ENCODE data around the gene COA1.

Gene COA1

DNA sequence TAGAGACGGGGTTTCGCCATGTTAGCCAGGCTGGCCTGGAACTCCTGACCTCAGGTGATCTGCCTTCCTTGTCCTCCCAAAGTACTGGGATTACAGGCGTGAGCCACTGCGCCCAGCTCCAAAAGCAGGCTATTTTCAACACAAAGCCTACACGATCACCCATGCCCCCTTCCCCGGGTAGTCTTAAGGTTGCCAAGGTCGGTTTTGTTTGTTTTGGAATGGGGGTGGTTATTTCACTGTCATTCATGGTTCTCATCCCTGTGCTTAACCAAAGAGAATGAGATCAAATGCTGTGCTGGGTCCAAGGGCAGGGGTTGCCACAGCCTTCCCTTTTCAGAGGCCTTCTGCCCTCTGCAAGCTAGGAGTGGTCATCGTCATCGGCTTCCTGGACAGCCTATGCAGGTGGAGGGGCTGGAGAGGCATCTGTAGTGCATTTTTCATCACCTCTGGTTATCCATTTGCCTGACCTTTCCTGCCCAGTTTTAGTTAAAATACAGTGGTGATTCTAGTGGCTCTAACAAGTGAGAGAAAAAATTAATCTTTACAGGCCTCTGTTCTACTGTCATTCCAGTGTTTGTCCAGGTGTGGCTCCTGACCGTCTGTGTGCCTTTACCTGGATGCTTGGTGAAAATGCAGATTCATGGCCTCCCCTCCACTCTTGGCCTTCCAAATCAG lies 40.6 kb upstream of the COA1 start:
- peaks cover 4 to 65% (median 25%) of the 10 kb centered on the region in 4 experiments for H3K4me1 ChIP-seq (ENCODE audit: control extremely low read depth in 1 of 4, control insufficient read depth in 4 of 4, insufficient read depth in 4 of 4, low read length in 3 of 4)
- no peak overlapping the region for H3K4me3 ChIP-seq (ENCODE audit: control insufficient read depth in 1 of 7, extremely low read depth in 1 of 7, insufficient read depth in 4 of 7, low read depth in 2 of 7, low read length in 6 of 7)
- CTCF ChIA-PET, result interaction anchor here (1.4 to 1.7 kb wide), 2 partner anchors 10 to 23 kb away, joined by 4 to 6 read pairs; no protein-coding TSS in a partner anchor
- no peaks in the 10 kb centered on the region for H3K27me3 ChIP-seq (replicated peaks in 2 of 5; ENCODE audit: control insufficient read depth in 4 of 5, insufficient read depth in 5 of 5, low read length in 4 of 5)
- H3K36me3 ChIP-seq (ENCODE audit: control insufficient read depth in 4 of 4, insufficient read depth in 4 of 4, low read length in 3 of 4), result peaks cover 0 to 16% (median 8%) of the 10 kb centered on the region in 4 experiments
- peak overlapping the region in 1 of 2 experiments; percentile 49 for H3K27ac ChIP-seq (ENCODE audit: insufficient read depth in 1 of 2, low read depth in 1 of 2, low read length in 2 of 2, poor library complexity in 1 of 2, severe bottlenecking in 2 of 2)
- POLR2A ChIA-PET, result no interaction called here
- WGBS (ENCODE audit: insufficient coverage), result 90% methylated on average over 7 of the region's 10 CpGs
- H3K9me3 ChIP-seq (ENCODE audit: control extremely low read depth in 1 of 5, control insufficient read depth in 4 of 5, insufficient read depth in 2 of 5, low read depth in 1 of 5, low read length in 4 of 5), result no peaks in the 10 kb centered on the region
- DNase-seq, result no peak

DNA sequence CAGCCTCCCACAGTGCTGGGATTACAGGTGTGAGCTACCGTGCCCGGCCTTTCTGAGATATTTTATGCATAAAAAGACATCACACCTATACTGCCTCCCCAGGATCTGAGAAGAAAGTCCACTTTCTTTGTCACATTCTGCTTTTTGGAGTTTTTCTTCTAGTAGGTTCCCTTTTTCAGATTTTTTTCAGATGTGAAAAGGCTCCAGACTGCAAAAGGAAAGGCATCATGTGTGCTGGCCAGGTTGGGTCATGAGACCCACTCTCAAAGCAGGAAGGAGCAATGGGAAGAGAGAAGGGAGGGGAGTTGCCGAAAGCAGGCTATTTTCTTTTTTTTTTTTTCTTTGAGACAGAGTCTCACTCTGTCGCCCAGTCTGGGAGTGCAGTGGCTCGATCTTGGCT lies 40.0 kb upstream of the COA1 start:
- H3K4me3 ChIP-seq (ENCODE audit: control insufficient read depth in 1 of 7, extremely low read depth in 1 of 7, insufficient read depth in 4 of 7, low read depth in 2 of 7, low read length in 6 of 7), result no peak overlapping the region
- peak overlapping the region in 1 of 2 experiments; percentile 49 for H3K27ac ChIP-seq (ENCODE audit: insufficient read depth in 1 of 2, low read depth in 1 of 2, low read length in 2 of 2, poor library complexity in 1 of 2, severe bottlenecking in 2 of 2)
- H3K27me3 ChIP-seq (replicated peaks in 2 of 5; ENCODE audit: control insufficient read depth in 4 of 5, insufficient read depth in 5 of 5, low read length in 4 of 5), result no peaks in the 10 kb centered on the region
- peaks cover 10 to 72% (median 31%) of the 10 kb centered on the region in 4 experiments for H3K4me1 ChIP-seq (ENCODE audit: control extremely low read depth in 1 of 4, control insufficient read depth in 4 of 4, insufficient read depth in 4 of 4, low read length in 3 of 4)
- 66% methylated on average over 4 of the region's 5 CpGs for WGBS (ENCODE audit: insufficient coverage)
- no peaks in the 10 kb centered on the region for H3K9me3 ChIP-seq (ENCODE audit: control extremely low read depth in 1 of 5, control insufficient read depth in 4 of 5, insufficient read depth in 2 of 5, low read depth in 1 of 5, low read length in 4 of 5)
- peaks cover 0 to 16% (median 8%) of the 10 kb centered on the region in 4 experiments for H3K36me3 ChIP-seq (ENCODE audit: control insufficient read depth in 4 of 4, insufficient read depth in 4 of 4, low read length in 3 of 4)
- ChIA-PET CTCF (interaction anchor here (1.0 to 1.4 kb wide), 3 partner anchors 24 to 115 kb away, joined by 3 to 4 read pairs (median 3); no protein-coding TSS in a partner anchor), POLR2A (interaction anchor here (0.6 kb wide), 1 partner anchor 40 kb away, joined by 4 read pairs; the partner anchor contains the start of gene COA1)
- peak in 2 of 3 donors; percentile 65 to 74 for DNase-seq

DNA sequence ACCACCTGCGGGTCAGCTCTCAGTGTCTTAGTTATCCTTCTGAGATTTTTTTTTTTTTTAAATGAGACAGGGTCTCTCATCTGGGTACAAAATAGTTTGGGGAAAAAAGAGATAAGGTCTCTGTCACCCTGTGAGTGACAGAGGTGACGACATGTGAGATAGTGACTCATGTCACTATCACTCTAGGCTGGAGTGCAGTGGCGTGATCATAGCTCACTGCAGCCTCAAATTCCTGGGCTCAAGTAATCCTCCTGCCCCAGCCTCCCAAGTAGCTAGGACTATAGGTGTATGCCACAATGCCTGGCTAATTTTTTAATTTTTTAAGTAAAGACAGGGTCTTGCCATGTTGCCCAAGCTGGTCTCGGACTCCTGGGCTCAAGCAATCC lies 39.6 kb upstream of the COA1 start:
- Histone ChIP-seq H3K27ac (ENCODE audit: insufficient read depth in 1 of 2, low read depth in 1 of 2, low read length in 2 of 2, poor library complexity in 1 of 2, severe bottlenecking in 2 of 2) (peak overlapping the region in 1 of 2 experiments; percentile 49), H3K36me3 (ENCODE audit: control insufficient read depth in 4 of 4, insufficient read depth in 4 of 4, low read length in 3 of 4) (peaks cover 0 to 16% (median 8%) of the 10 kb centered on the region in 4 experiments), H3K4me1 (ENCODE audit: control extremely low read depth in 1 of 4, control insufficient read depth in 4 of 4, insufficient read depth in 4 of 4, low read length in 3 of 4) (peaks cover 12 to 76% (median 35%) of the 10 kb centered on the region in 4 experiments), H3K27me3 (replicated peaks in 2 of 5; ENCODE audit: control insufficient read depth in 4 of 5, insufficient read depth in 5 of 5, low read length in 4 of 5) (no peaks in the 10 kb centered on the region), H3K9me3 (ENCODE audit: control extremely low read depth in 1 of 5, control insufficient read depth in 4 of 5, insufficient read depth in 2 of 5, low read depth in 1 of 5, low read length in 4 of 5) (no peaks in the 10 kb centered on the region), H3K4me3 (ENCODE audit: control insufficient read depth in 1 of 7, extremely low read depth in 1 of 7, insufficient read depth in 4 of 7, low read depth in 2 of 7, low read length in 6 of 7) (no peak overlapping the region)
- DNase-seq, result no peak
- WGBS (ENCODE audit: insufficient coverage), result 100% methylated on average over 3 of the region's 4 CpGs
- ChIA-PET POLR2A (interaction anchor here (0.6 to 0.7 kb wide), 2 partner anchors 39 to 163 kb away, joined by 3 to 4 read pairs; partner anchors contain the start of gene COA1), CTCF (interaction anchor here (0.8 to 1.4 kb wide), 6 partner anchors 11 to 186 kb away, joined by 3 to 5 read pairs (median 3); partner anchors contain the start of gene STK17A)

DNA sequence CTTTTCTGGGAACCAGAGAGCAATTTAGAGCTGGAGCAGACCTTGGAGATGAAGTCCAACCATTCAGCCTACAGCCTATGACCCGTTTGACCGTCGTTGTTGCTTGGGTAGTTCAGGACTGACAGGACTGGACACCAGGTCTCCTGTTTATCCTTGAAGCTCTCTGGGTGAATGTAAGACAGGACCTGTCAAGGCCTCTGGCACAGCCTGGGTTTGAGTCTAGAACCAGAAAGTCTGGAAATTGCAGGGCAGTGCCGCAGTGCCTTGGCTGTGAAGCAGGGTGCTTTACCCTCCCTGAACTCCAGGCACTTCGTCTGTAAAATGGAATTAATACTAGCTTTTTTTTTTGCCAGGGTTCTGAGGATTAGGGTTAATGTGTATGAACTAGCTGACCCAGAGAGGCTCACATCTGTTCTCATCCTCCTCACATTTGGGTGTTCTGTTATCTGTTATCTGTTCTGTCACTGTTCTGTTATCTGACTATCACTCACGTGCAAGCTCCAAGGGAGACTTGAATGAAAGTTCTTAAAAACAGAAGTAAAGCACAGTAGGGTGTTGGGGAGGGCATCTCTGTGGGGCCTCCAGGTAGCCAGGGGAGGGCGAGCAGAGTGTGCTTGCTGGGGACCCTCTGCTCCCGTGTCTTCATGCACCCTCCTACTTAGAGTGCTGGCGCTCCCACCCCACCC lies 39.0 kb upstream of the COA1 start:
- no peak for DNase-seq
- H3K27me3 ChIP-seq (replicated peaks in 2 of 5; ENCODE audit: control insufficient read depth in 4 of 5, insufficient read depth in 5 of 5, low read length in 4 of 5), result no peaks in the 10 kb centered on the region
- no peak overlapping the region for H3K4me3 ChIP-seq (ENCODE audit: control insufficient read depth in 1 of 7, extremely low read depth in 1 of 7, insufficient read depth in 4 of 7, low read depth in 2 of 7, low read length in 6 of 7)
- no peaks in the 10 kb centered on the region for H3K9me3 ChIP-seq (ENCODE audit: control extremely low read depth in 1 of 5, control insufficient read depth in 4 of 5, insufficient read depth in 2 of 5, low read depth in 1 of 5, low read length in 4 of 5)
- 93% methylated on average over 5 of the region's 9 CpGs for WGBS (ENCODE audit: insufficient coverage)
- peaks cover 0 to 16% (median 8%) of the 10 kb centered on the region in 4 experiments for H3K36me3 ChIP-seq (ENCODE audit: control insufficient read depth in 4 of 4, insufficient read depth in 4 of 4, low read length in 3 of 4)
- H3K27ac ChIP-seq (ENCODE audit: insufficient read depth in 1 of 2, low read depth in 1 of 2, low read length in 2 of 2, poor library complexity in 1 of 2, severe bottlenecking in 2 of 2), result no peak overlapping the region
- ChIA-PET POLR2A (interaction anchor here (0.6 to 0.7 kb wide), 2 partner anchors 39 to 162 kb away, joined by 3 to 4 read pairs; partner anchors contain the start of gene COA1), CTCF (interaction anchor here (0.7 to 1.4 kb wide), 10 partner anchors 8 to 186 kb away, joined by 3 to 5 read pairs (median 3); partner anchors contain the start of gene STK17A)
- peaks cover 12 to 81% (median 39%) of the 10 kb centered on the region in 4 experiments for H3K4me1 ChIP-seq (ENCODE audit: control extremely low read depth in 1 of 4, control insufficient read depth in 4 of 4, insufficient read depth in 4 of 4, low read length in 3 of 4)

DNA sequence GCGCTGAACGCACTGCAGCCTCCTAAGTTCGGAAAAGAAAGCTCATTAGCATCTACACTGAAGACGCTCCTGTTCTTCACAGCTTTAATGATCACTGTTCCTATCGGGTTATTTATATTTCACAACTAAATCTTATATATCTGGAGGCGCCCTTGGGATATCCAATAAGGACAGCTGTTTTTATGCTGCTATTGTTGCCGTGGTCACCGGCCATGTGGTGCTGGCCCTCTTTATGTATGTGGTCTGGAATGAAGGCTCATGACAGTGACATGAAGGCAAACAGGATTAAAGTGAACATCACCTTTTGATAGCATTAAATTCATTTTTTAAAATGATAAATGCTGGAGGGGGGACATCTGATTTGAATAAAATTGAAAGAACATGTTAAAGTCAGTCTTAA lies 38.0 kb upstream of the COA1 start:
- Histone ChIP-seq H3K27ac (ENCODE audit: insufficient read depth in 1 of 2, low read depth in 1 of 2, low read length in 2 of 2, poor library complexity in 1 of 2, severe bottlenecking in 2 of 2) (no peak overlapping the region), H3K36me3 (ENCODE audit: control insufficient read depth in 4 of 4, insufficient read depth in 4 of 4, low read length in 3 of 4) (peaks cover 0 to 10% (median 4%) of the 10 kb centered on the region in 4 experiments), H3K9me3 (ENCODE audit: control extremely low read depth in 1 of 5, control insufficient read depth in 4 of 5, insufficient read depth in 2 of 5, low read depth in 1 of 5, low read length in 4 of 5) (no peaks in the 10 kb centered on the region), H3K4me1 (ENCODE audit: control extremely low read depth in 1 of 4, control insufficient read depth in 4 of 4, insufficient read depth in 4 of 4, low read length in 3 of 4) (peaks cover 12 to 85% (median 41%) of the 10 kb centered on the region in 4 experiments), H3K27me3 (replicated peaks in 2 of 5; ENCODE audit: control insufficient read depth in 4 of 5, insufficient read depth in 5 of 5, low read length in 4 of 5) (no peaks in the 10 kb centered on the region), H3K4me3 (ENCODE audit: control insufficient read depth in 1 of 7, extremely low read depth in 1 of 7, insufficient read depth in 4 of 7, low read depth in 2 of 7, low read length in 6 of 7) (no peak overlapping the region)
- CTCF ChIA-PET, result interaction anchor here (1.1 to 1.9 kb wide), 3 partner anchors 17 to 72 kb away, joined by 3 to 5 read pairs (median 5); no protein-coding TSS in a partner anchor
- WGBS (ENCODE audit: insufficient coverage), result 100% methylated on average over 3 of the region's 8 CpGs
- no peak for DNase-seq
- POLR2A ChIA-PET, result no interaction called here

DNA sequence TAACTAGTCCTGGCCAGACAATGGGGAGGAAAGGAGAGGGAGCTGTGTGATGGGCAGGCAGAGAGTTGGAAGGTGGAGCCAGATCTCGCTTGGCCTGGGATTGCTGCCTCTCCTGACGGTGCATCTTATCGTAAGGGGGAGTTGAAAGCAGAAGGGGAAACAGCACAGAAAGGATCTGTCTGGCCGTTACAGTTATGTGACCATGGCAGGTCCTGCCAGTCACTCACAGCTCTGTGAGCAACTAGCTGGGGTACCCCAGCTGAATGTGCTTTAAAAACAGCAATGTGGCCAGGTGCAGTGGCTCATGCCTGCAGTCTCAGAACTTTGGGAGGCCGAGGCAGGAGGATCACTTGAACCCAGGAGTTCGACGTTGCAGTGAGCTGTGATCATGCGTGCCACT lies 37.2 kb upstream of the COA1 start:
- CTCF ChIA-PET, result interaction anchor here (0.6 to 1.9 kb wide), 2 partner anchors 22 to 72 kb away, joined by 3 to 5 read pairs; no protein-coding TSS in a partner anchor

More for the DNA sequence above, 37.2 kb upstream of the COA1 start:
- POLR2A ChIA-PET, result no interaction called here
- DNase-seq, result peak in 2 of 3 donors; percentile 59 to 71
- Histone ChIP-seq H3K9me3 (ENCODE audit: control extremely low read depth in 1 of 5, control insufficient read depth in 4 of 5, insufficient read depth in 2 of 5, low read depth in 1 of 5, low read length in 4 of 5) (no peaks in the 10 kb centered on the region), H3K27ac (ENCODE audit: insufficient read depth in 1 of 2, low read depth in 1 of 2, low read length in 2 of 2, poor library complexity in 1 of 2, severe bottlenecking in 2 of 2) (peak overlapping the region in 1 of 2 experiments; percentile 63), H3K36me3 (ENCODE audit: control insufficient read depth in 4 of 4, insufficient read depth in 4 of 4, low read length in 3 of 4) (peaks cover 0 to 2% (median 1%) of the 10 kb centered on the region in 4 experiments), H3K27me3 (replicated peaks in 2 of 5; ENCODE audit: control insufficient read depth in 4 of 5, insufficient read depth in 5 of 5, low read length in 4 of 5) (no peaks in the 10 kb centered on the region), H3K4me1 (ENCODE audit: control extremely low read depth in 1 of 4, control insufficient read depth in 4 of 4, insufficient read depth in 4 of 4, low read length in 3 of 4) (peaks cover 12 to 84% (median 43%) of the 10 kb centered on the region in 4 experiments), H3K4me3 (ENCODE audit: control insufficient read depth in 1 of 7, extremely low read depth in 1 of 7, insufficient read depth in 4 of 7, low read depth in 2 of 7, low read length in 6 of 7) (peak overlapping the region in 1 of 7 experiments; percentile 40)
- 24% methylated on average over 6 of the region's 8 CpGs for WGBS (ENCODE audit: insufficient coverage)

Measured in common myeloid progenitor, CD34-positive (primary cell).